Gastroesophageal sphincter (tissue), 4 donors: ENCODE measurements around the gene NRXN3. TPM values are rescaled to one million over a fixed set of nuclear protein-coding genes. Genes with fewer than 3 reads are reported as not detected.

Experiments used
- ATAC-seq: fragments of 150-250 bp; one replicate; pipeline ENCODE4 v1.9.1; 2016; ENCODE audit warnings: mild to moderate bottlenecking, moderate library complexity
- H3K27ac ChIP-seq, 4 donors: fragments of 200-600 bp; sonication (generic) in 3 of 4; 1 replicate in 3 of 4; 2 replicates in 1 of 4; pipeline ENCODE4 v1.5.1; 2016 to 2019
- H3K27me3 ChIP-seq: fragments of 200-600 bp; sonication (generic); one replicate; pipeline ENCODE4 v1.5.1; 2019
- H3K36me3 ChIP-seq, 2 donors: fragments of 200-600 bp; sonication (generic); one replicate each; pipeline ENCODE4 v1.5.1; 2019; ENCODE audit warnings: control low read depth in 1 of 2
- H3K4me1 ChIP-seq, 3 donors: fragments of 200-600 bp; sonication (generic); 1 replicate in 2 of 3; 2 replicates in 1 of 3; pipeline ENCODE4 v1.5.1; 2016 to 2019; ENCODE audit warnings: control low read depth in 2 of 3
- H3K4me3 ChIP-seq, 2 donors: fragments of 200-600 bp; sonication (generic); one replicate each; pipeline ENCODE4 v1.5.1; 2019; ENCODE audit warnings: mild to moderate bottlenecking in 1 of 2, moderate library complexity in 1 of 2
- H3K9me3 ChIP-seq, 3 donors: fragments of 200-600 bp; sonication (generic); one replicate each; pipeline ENCODE4 v1.5.1; 2017 to 2019; ENCODE audit warnings: control low read depth in 2 of 3
- CTCF ChIP-seq, 4 experiments: fragments of 200-600 bp in 2 of 4; fragments of 450-650 bp in 2 of 4; sonication (generic) in 1 of 4; IDR thresholded peaks; one replicate each; pipeline ENCODE4 v1.5.1; 2017 to 2019; ENCODE audit warnings: antibody characterized with exemption in 4 of 4, mild to moderate bottlenecking in 2 of 4, moderate library complexity in 2 of 4
- EP300 ChIP-seq: sonication (generic); formaldehyde crosslinking; IDR thresholded peaks from one replicate; pipeline ENCODE4 v1.6.1; 2017; ENCODE audit warnings: antibody characterized with exemption, mild to moderate bottlenecking
- POLR2A ChIP-seq, 2 donors: fragments of 450-650 bp; IDR thresholded peaks; one replicate each; pipeline ENCODE4 v1.6.1; 2017; ENCODE audit warnings: antibody characterized with exemption in 2 of 2, mild to moderate bottlenecking in 2 of 2, moderate library complexity in 1 of 2
- POLR2AphosphoS5 ChIP-seq: sonication (generic); formaldehyde crosslinking; IDR thresholded peaks from one replicate; pipeline ENCODE4 v1.6.1; 2017; ENCODE audit warnings: antibody characterized with exemption
- WGBS, 2 donors: methylation state at CpG; one replicate each; pipeline ENCODE4 v1.1.5; 2018; ENCODE audit warnings: low coverage in 1 of 2; 5-methylcytosine and 5-hydroxymethylcytosine counted together
- total RNA-seq, 4 donors: library from RNA; depleted of rRNA; stranded (reverse); fragments of >200 nt; gene quantifications; one replicate each; pipeline ENCODE4 v1.1.0, GENCODE V29; 2016

The NRXN3 gene
- total RNA-seq, 4 donors from 2014 or later: 74.2 to 192 (median 98.2) TPM

GRCh38 chr14:79695307-79695706 lies 1525.1 kb downstream of the NRXN3 start:
- H3K4me1 ChIP-seq: peaks cover 2 to 44% (median 6%) of the 10 kb centered on the region in 3 donors
- H3K9me3 ChIP-seq: no peaks in the 10 kb centered on the region
- H3K27ac ChIP-seq: no peak overlapping the region
- WGBS, 2 donors: 50 to 70% methylated on average over 1 of the region's 1 CpG
- no peak for ATAC-seq
- TF ChIP-seq EP300: no peak
- no peak for TF ChIP-seq POLR2AphosphoS5
- TF ChIP-seq POLR2A (IDR thresholded peaks at IDR 0.05): no peak
- TF ChIP-seq CTCF (IDR thresholded peaks at IDR 0.05): no peak
- H3K4me3 ChIP-seq: no peak overlapping the region
- H3K27me3 ChIP-seq: no peaks in the 10 kb centered on the region
- H3K36me3 ChIP-seq: no peaks in the 10 kb centered on the region

- no peaks in the 10 kb centered on the region for H3K36me3 ChIP-seq
- H3K9me3 ChIP-seq: no peaks in the 10 kb centered on the region
- 76 to 80% methylated on average over 1 of the region's 1 CpG for WGBS, 2 donors
- H3K27me3 ChIP-seq: no peaks in the 10 kb centered on the region
- no peak overlapping the region for H3K4me3 ChIP-seq
- ATAC-seq: no peak
- H3K27ac ChIP-seq: no peak overlapping the region
- H3K4me1 ChIP-seq: peaks cover 2 to 41% (median 6%) of the 10 kb centered on the region in 3 donors
- no peak for TF ChIP-seq POLR2AphosphoS5
- no peak for TF ChIP-seq EP300
- no peak for TF ChIP-seq CTCF (IDR thresholded peaks at IDR 0.05)
- no peak for TF ChIP-seq POLR2A (IDR thresholded peaks at IDR 0.05)
Observed at GRCh38 chr14:79698298-79698711, 1528.1 kb downstream of the NRXN3 start.

GRCh38 chr14:79699206-79699605 lies 1529.0 kb downstream of the NRXN3 start:
- no peak for ATAC-seq
- peaks cover 0 to 39% (median 0%) of the 10 kb centered on the region in 3 donors for H3K4me1 ChIP-seq
- no peaks in the 10 kb centered on the region for H3K36me3 ChIP-seq
- WGBS, 2 donors: 12 to 36% methylated on average over 2 of the region's 2 CpGs
- no peak overlapping the region for H3K27ac ChIP-seq
- H3K27me3 ChIP-seq: no peaks in the 10 kb centered on the region
- no peak overlapping the region for H3K4me3 ChIP-seq
- no peaks in the 10 kb centered on the region for H3K9me3 ChIP-seq
- no peak for TF ChIP-seq CTCF (IDR thresholded peaks at IDR 0.05)
- TF ChIP-seq POLR2AphosphoS5: no peak
- TF ChIP-seq POLR2A (IDR thresholded peaks at IDR 0.05): no peak
- no peak for TF ChIP-seq EP300

- no peaks in the 10 kb centered on the region for H3K9me3 ChIP-seq
- no peaks in the 10 kb centered on the region for H3K36me3 ChIP-seq
- H3K27ac ChIP-seq: no peak overlapping the region
- TF ChIP-seq POLR2AphosphoS5 (no peak), EP300 (no peak), CTCF (IDR thresholded peaks at IDR 0.05) (no peak), POLR2A (IDR thresholded peaks at IDR 0.05) (no peak)
- no peak for ATAC-seq
- H3K4me3 ChIP-seq: no peak overlapping the region
- peaks cover 0 to 45% (median 2%) of the 10 kb centered on the region in 3 donors for H3K4me1 ChIP-seq
- H3K27me3 ChIP-seq: no peaks in the 10 kb centered on the region
Observed at GRCh38 chr14:79701371-79701770, 1531.2 kb downstream of the NRXN3 start.

- no peaks in the 10 kb centered on the region for H3K36me3 ChIP-seq
- ATAC-seq: no peak
- H3K9me3 ChIP-seq: no peaks in the 10 kb centered on the region
- WGBS, 2 donors: 40 to 83% methylated on average over 1 of the region's 1 CpG
- TF ChIP-seq POLR2A (IDR thresholded peaks at IDR 0.05) (no peak), POLR2AphosphoS5 (no peak), EP300 (no peak), CTCF (IDR thresholded peaks at IDR 0.05) (no peak)
- H3K4me3 ChIP-seq: no peak overlapping the region
- no peak overlapping the region for H3K27ac ChIP-seq
- no peaks in the 10 kb centered on the region for H3K27me3 ChIP-seq
- H3K4me1 ChIP-seq: peaks cover 0 to 45% (median 2%) of the 10 kb centered on the region in 3 donors
Observed at GRCh38 chr14:79702197-79702596, 1532.0 kb downstream of the NRXN3 start.
